HUDEP-2 (cell line): ENCODE data around the gene SLN.

Source experiments
- DNase-seq, 76 experiments: peaks; one replicate each; lab custom pipeline; 2025; ENCODE audit not compliant: unreplicated experiment in 76 of 76; lab: John Stamatoyannopoulos, UW

The SLN gene

GRCh38 chr11:107688322-107688918 lies 23.4 kb downstream of the SLN start:
- DNase-seq: peak in 1 of 76 experiments; percentile 1

- DNase-seq: peak in 1 of 76 experiments; percentile 3
Observed at GRCh38 chr11:107683807-107684206, 28.0 kb downstream of the SLN start.

- no peak for DNase-seq
Observed at GRCh38 chr11:107683061-107683460, 28.8 kb downstream of the SLN start.

GRCh38 chr11:107682572-107682971 lies 29.3 kb downstream of the SLN start:
- DNase-seq: no peak

- no peak for DNase-seq
Observed at GRCh38 chr11:107682171-107682570, 29.7 kb downstream of the SLN start.

GRCh38 chr11:107679255-107680024 lies 32.4 kb downstream of the SLN start:
- no peak for DNase-seq

- DNase-seq: no peak
Observed at GRCh38 chr11:107678632-107678971, 33.3 kb downstream of the SLN start.

- no peak for DNase-seq
Observed at GRCh38 chr11:107677924-107678631, 33.8 kb downstream of the SLN start.

- no peak for DNase-seq
Observed at GRCh38 chr11:107676336-107677057, 35.4 kb downstream of the SLN start.

- DNase-seq: no peak
Observed at GRCh38 chr11:107675902-107676301, 36.0 kb downstream of the SLN start.

GRCh38 chr11:107669893-107670601 lies 41.8 kb downstream of the SLN start:
- no peak for DNase-seq

GRCh38 chr11:107669191-107669740 lies 42.6 kb downstream of the SLN start:
- no peak for DNase-seq

GRCh38 chr11:107666911-107667613 lies 44.8 kb downstream of the SLN start:
- DNase-seq: no peak

GRCh38 chr11:107665018-107665417 lies 46.8 kb downstream of the SLN start:
- no peak for DNase-seq

- DNase-seq: no peak
Observed at GRCh38 chr11:107661656-107662055, 50.2 kb downstream of the SLN start.

- no peak for DNase-seq
Observed at GRCh38 chr11:107660066-107660465, 51.8 kb downstream of the SLN start.

GRCh38 chr11:107659310-107659709 lies 52.5 kb downstream of the SLN start:
- no peak for DNase-seq
